ENCODE data around the gene PHOX2B.
"Not testable (repeated sequence)": the region's sequence is repeated elsewhere in the genome, so short reads cannot be mapped to it uniquely, and the experiment has no call there.

PHOX2B gene

DNA sequence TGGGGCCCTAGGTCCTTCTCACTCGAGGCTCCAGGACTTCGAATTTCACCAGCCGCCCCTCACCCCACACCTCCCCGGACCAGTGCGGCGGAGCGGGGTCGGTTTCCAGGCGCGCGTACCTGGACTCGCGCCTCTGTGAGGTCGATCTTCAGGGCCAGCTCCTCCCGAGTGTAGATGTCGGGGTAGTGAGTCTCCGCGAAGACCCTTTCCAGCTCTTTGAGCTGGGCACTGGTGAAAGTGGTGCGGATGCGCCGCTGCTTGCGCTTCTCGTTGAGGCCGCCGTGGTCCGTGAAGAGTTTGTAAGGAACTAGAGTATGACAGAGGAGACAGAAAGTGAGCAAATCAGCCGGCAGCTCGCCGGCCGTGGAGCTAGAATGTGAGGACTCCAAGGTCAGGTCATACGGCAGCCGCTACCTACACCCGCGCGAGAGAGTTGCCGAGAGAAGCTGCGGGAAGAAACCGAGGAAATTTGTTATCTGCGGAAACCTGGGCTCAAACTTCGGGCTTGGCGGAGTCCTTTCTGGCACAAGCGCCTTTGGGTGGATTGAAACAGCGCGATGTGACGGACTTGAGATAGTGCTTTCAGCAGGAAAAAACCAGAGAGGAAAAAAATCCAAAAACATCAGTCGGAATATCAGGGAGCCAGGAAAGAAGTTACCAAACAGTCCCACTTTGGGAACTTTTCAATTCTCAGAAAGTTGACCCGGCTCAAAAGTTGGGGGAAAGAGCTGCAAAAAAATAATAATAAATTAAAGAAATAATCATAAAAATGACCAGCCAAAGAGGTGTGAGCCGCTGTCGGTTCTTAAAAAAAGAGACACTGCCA is 1.1 kb downstream of the PHOX2B start:
- DNase-seq: no peak

DNA sequence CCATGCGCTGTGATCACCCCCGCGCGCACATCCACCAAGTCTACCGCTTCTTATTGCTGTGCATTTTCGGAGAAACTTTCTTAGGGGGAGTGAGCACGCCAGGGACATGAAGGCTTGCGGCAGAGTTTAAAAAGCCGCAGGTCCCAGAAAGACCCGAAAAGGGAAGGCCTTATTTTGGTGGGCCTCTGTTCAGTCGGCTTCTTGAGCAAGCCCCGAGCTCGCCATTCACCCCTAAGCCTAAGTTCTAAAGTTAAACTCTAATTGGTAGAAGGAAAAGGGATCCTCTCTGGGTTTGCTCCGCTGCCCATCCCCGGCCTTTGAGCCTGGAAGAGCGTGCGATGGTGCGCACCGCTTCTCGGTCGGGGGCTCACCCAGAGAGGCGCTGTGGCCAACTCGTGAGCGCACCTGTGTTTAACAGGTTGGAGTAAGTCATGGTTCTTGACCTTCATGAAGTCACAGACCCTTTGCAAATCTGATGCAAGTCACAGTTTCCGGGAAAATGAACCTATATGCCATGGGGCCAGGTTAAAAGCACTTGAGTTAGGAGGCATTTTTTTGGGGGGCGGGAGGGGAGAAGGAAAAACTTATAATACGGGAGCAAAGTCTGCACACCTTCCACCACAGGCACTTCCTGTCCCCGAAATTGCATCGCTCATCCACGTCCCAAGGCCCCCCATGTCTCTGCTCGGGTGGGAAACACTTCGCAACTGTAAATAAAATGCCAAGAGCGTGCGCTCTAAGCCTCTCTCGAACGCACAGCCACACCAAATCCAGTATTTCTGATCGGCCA is 1.9 kb downstream of the PHOX2B start:
- DNase-seq: no peak

DNA sequence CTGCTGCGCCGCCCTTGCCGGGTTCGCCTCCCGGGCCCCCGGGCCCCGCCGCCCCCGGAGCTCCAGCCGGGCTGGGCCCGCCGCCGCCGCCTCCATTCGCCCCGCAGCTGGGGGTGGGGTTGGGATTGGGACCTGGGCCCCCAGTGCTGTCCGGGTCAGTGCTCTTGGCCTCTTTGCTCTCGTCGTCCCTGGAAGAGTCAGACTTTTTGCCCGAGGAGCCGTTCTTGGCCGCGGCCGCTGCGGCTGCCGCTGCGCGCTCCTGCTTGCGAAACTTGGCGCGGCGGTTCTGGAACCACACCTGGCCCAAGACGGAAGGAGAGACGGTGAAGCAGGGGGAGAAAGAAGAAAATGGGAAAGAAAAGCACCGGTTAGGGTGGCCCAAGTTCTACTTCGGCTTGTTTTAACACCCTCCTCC is 2.5 kb downstream of the PHOX2B start:
- no peak for DNase-seq

DNA sequence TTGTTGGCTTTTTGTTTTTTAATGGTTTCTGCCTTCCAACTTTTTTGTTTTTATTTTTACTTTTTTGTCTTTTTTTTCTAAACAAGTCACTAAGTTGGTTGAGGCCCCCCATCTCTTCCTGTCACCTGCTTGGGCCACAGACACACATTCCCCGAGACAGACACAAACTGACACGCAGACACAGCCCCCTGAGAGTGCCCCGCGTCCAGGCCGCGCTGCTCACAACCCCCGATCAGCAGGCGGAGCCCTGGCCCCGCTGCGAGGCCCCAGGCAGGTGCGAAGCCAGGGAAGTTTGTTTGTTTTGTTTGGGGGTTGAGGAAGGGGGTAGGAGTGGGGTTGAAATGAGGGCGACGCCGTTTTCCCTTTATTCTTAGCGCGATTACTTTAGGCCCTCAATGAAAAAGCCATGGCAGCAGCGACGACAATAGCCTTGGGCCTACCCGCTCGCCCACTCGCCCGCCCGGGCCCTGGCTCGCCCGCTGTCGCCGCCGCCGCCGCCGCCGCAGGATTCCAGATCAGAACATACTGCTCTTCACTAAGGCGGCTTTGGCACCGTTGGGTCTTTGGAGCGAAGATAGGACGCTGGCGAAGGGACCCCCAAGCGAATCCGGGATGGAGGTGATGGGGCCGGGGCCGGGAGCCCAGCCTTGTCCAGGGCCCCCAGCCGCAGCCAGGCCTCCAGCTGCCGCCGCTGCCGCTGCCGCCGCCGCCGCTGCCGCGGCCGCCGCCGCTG is 3.1 kb downstream of the PHOX2B start:
- no peak for DNase-seq

DNA sequence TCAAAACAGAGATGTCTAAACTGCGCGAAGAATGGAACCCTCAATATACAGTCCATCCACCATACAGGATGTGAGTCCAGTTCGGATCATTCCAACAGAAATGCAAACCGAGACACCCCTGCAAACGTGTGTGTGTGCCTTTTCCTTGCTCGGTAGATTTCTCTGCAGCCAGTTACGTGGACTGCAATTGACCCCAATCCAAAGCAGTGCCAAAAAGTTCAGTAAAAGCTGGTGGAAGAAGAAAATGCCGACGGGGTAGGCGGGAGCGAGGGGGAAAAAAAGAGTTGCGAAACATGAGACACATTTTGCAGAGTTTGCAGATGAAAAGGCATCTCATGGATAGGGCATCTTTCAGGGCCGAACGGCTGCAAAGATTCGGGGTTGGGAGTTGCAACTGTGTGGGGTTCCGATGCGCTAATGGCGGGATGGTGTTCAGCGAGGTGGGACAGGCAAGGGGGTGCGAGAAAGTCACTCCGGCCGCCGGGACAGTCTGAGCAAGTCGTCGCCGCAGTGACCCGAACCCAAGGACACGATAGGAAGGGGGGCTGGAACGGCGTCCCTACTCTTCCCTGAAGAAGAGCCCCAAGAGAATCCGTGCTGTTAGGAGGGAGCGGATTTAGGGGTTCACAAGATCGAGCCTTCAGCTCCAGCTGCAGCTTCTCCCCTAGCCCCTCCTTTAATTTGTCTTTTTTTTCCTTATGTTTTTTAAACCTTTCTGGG is 3.8 kb downstream of the PHOX2B start:
- DNase-seq: no peak

DNA sequence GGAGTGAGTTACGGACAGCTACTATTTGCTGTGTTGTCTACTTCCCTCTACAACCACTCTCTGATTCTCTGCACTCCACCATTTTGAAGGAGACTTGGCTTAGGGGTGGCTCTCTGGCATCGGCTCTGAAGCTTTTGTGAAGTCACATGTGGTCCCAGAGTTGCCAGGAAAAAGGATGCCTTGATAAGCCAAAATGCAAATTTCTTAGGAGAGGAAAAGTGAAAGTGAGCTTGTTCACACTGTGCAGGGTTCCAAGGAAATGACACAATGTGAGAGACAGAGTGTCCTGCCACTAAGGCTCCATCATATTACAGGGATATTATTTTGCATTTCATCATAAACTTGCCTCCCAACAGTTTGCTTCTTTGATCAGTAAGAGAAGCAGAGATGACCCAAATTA is 7.2 kb downstream of the PHOX2B start:
- no peak for DNase-seq

DNA sequence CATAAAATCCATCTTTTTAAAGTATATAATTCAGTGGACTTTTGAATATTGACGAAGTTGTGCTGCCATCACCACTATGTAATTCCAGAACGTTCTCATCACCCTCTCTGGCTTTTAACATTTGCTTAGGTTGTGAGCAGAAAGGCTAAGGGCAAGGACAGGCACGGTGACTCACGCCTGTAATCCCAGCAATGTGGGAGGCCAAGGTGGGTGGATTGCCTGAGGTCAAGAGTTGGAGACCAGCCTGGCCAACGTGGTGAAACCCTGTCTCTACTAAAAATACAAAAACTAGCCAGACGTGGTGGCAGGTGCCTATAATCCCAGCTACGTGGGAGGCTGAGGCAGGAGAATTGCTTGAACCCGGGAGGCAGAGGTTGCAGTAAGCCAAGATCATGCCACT is 11.0 kb downstream of the PHOX2B start:
- not testable (repeated sequence) for DNase-seq

DNA sequence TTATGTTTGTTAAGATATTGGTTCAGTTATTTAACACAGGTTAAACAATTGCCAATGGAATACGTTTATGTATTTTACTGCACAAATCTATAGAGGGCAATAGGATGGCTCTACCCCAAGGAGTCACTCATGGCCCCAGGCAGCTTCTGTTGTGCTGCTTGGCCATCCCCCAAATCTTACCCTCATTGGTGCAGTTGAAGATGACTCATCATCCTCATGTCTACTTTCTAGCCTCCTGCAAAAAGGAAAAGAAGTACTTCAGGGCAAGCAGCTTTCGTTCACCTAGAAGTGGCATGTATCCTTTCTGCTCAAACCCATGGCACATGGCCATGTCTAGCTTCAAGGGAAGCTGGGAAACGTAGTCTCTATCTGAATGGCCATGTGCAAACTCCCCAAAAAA is 14.2 kb downstream of the PHOX2B start:
- no peak for DNase-seq

DNA sequence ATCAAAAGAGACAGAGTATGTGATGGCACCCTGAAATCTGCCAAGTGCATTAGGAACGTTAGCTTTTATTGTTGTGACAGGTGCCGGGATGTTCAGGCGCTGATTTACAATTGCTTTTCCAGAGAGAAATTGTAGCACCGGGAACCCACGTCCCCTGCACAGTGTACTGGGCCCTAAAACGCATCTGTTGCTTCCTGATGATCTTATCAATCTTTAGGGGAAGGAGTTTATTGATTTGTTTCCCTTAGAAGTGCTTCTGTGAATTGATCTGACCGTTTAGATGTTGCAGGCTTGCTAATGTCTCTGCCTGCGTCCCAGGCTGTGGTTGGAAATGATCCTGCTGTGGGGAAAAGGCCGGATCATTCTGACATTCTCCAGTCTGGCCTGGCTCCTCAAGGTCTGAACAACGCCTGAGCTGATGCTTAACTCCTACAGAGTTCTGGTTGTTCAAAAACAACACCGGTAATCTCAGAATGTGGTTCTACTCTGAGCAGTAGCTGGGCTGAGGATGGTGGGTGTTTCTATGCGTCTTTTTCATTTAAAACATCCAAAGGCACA is 16.9 kb downstream of the PHOX2B start:
- no peak for DNase-seq

DNA sequence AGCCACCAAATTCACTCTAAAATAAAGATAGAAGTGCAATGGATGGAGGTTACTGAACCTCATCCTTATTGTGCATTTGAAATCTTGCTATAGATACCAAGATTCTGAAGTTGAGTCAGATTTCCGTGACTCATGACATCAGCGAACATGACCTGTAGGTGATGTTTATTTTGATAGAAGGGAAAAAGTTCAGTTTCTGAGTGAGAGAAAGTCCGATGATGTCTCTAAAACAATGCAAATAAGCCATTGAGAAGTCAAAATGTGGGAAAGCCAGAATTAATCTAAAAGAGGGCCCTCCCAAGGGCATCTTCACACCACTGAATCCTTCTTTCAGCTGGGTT is 20.0 kb downstream of the PHOX2B start:
- DNase-seq: no peak

DNA sequence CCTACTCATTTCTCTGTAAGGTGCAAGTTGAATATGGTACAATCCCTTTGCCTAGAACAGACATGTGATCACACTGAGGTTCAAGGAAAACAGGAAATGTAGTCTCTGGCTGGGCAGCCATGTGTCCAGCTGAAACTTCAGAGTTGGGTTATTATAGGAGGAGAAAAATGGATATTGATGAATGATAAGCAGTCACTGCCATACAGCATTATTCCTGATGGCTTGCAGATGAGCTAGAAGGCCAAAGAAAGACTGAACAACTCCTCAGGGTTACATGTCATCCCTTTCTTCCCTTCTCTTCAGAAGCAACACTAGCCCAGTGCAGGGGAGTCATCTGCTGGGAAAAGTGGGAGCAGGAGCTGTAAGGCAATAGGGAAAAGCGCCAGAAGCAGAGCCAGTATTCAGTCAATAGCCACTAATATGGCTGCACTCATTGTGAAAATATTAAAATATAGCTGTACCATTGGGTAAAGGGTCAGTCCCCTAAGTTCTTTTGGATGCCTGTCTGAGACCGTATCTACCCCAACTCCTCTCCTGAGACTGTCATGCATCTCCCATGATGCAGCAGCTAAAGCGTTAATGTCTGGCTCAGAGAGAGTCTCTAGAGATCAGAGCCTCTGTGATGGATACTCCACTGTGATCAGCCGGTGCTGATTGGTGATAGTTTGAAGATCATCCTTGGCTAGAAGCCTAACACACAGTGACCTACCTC is 20.5 kb downstream of the PHOX2B start:
- no peak for DNase-seq

DNA sequence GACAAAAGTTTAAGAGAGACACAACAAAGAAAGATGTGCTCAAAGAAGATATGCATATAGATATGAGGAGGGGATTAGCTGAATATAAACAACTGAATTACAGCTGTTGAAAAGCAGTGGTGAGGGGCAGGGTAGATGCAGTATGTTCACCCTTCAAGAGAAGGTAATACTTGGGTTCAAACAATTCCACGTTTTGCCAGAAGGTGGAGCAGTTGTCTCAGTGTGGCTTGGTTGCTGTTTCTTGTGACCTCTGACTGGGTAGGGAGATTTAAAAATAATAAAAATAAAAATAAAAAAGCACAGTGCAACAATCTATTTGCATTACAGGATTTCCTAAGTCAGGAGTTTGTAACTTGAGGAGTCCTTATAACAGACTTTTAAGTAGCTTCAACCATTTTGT is 23.3 kb downstream of the PHOX2B start:
- DNase-seq: no peak

DNA sequence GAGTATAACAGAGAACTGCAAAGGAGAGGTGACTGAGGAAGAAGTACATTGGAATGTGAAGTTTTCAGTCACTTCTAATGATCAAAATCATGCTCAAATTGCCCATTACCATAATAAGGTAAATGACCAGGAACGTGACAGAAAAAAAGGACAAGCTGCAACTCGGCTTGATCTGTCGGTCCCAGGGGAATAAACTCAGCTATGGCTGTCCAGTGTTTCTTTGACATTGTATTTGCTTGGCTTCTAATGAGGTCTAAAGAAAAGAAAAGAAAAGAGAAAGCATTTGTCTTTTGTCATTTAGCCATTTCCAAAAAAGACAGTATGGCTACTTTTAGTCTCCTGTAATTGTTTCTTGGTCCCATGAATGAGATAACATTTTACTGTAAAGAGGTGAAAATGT is 25.2 kb downstream of the PHOX2B start:
- no peak for DNase-seq

DNA sequence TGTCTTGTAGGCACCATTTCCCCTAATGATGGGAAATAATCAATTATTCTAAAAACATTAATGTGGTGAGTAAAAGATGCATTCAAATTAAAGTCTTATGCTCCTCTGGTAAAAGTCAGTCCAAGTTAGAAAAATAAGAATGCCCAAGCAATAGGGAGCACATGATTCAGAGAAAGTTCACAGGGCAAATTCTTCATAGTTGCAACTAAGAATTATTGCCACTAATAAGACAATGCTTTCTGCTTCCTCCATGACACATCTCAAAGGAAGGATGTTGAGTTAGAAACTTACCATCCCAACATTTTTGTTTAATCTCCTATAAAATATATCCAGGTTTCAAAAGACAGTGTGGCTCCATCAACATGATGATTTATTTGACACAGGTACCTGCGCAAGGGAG is 26.3 kb downstream of the PHOX2B start:
- DNase-seq: no peak

DNA sequence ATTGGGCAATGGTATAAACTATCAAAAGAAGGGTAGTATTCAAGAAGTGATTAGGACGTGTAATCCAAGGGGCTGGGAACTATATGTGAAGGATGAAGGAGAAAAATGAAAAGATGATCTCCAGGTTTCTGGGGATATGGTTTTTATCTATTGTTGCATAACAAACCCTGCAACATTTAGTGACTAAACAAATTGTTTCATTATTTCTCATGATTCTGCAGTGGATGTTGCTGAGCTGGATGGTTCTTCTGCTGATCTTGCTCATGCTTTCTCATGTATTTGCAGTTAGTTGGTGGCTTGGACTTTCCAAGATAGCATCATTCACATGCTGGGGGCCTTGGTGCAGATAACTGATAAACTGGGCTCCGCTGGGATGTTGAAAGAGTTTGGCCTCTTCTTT is 29.1 kb downstream of the PHOX2B start:
- DNase-seq: no peak

DNA sequence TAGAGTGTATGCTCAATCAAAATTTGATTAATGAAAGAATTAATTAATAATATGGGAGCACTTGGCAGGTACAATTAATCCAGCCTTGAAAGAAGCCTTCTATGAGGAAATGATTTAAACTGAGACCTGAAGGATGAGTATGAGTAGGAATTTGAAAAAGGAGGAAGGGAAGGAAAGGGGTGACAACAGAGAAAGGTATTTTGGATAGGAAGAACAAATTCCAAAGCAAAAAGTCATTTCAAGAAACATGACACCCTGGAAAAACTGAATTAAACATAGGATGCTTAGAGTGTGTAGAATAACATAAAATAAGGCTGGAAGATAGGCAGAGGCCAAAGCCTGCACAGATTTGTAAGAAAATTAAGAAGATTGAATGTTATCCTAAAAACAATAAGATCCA is 29.6 kb downstream of the PHOX2B start:
- DNase-seq: no peak

DNA sequence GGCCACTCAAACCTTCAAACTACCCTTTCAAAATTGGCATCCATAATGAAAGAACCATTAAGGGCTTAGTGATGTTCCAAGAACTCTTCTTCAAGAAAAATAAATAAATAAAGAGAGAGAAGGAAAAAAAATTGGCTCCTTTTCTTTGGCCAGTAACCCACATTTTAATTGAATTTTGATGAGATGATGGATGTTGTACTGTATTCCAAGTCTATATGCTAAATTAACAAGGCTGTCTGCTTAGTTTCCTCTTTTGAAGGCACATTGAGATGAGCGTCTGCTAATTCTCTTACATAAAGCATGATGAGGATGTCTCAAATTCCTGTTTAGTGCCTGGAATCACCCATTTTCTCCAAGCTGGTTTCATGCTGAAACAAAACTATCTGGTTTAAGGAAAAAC is 33.4 kb downstream of the PHOX2B start:
- DNase-seq: no peak

DNA sequence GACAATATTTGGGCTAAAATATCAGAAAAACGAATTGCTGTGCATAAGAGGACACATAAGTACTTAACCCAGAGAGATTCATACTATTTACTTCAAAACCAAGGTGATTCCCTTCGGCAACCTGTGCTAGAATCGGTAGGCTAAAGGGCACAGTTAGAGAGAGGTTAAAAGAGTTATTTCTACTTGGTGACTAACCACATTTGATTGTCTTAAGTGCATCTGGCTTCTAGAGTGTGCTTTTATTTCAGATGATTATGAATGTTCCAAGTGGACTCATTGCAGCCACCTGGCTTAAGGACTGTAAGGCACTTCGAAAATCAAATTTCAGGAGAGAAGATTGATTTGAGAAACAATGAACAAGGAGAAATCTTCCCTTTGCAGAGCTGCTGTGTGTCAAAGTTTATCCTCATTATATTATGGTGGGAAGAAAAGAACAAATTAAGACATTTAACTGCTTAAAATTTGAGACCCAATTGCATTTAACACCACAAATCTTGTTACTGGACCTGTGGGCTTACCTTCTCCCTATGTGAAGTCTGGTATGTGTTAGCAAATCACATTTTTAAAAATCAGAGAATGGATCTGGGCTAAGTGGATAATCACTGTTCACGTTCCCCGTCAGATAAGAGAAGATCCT is 34.0 kb downstream of the PHOX2B start:
- DNase-seq: no peak

DNA sequence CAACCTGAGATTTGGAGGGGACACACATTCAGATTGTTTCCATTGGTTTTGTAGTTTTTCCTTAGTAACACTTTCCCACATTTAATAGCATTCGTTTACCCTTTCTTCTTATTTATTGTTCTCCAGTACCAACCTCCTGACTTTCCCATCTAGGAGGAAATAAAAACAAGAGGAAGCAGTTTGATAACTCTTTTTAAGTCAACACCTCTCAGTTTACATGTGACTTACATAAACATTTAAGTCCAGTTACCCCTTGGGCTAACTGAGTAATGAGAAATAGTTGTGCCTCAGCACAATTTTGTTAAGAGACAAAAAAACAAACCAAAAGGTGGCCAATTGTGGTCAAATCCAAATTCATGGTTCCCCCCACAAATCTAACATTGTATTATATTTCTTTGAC is 34.8 kb downstream of the PHOX2B start:
- DNase-seq: no peak

DNA sequence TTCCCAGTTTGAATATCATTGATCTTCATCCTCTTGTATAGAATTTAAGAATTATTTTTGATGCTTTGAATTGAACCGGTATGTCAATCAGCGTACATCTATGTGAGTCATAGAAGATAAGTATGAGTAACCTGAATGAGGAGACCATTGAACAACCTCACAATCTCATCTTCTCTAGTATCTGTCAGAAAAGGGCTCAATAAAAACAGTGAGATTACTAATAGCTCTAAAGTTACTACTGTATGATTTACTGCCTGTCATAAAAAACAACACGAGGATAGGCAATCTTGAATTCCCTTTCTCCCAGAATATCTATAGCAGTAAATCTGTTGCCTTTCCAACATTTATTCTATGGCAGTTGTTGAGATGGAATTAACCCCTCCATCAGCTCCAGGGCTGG is 36.1 kb downstream of the PHOX2B start:
- no peak for DNase-seq

DNA sequence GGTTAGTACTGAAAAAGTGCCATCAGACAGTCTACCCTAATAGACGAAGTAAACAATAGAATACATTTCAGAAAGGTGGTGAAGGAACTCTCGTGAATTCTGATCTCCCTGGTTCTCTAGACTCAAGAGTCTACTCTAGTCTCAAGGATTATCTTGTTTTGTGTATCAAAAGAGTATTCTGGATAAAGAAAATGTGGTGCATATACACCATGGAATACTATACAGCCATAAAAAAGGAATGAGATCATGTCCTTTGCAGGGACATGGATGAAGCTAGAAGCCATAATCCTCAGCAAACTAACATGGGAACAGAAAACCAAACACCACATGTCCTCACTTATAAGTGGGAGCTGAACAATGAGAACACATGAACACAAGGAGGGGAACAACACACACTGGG is 36.9 kb downstream of the PHOX2B start:
- DNase-seq: not testable (repeated sequence)

Measured in NCI-H1436 (cell line).